ENCODE measurements around the gene CACNA1S. TPM values are rescaled to one million over a fixed set of nuclear protein-coding genes. Genes with fewer than 3 reads are reported as not detected.

Gene CACNA1S
- not detected for total RNA-seq

DNA sequence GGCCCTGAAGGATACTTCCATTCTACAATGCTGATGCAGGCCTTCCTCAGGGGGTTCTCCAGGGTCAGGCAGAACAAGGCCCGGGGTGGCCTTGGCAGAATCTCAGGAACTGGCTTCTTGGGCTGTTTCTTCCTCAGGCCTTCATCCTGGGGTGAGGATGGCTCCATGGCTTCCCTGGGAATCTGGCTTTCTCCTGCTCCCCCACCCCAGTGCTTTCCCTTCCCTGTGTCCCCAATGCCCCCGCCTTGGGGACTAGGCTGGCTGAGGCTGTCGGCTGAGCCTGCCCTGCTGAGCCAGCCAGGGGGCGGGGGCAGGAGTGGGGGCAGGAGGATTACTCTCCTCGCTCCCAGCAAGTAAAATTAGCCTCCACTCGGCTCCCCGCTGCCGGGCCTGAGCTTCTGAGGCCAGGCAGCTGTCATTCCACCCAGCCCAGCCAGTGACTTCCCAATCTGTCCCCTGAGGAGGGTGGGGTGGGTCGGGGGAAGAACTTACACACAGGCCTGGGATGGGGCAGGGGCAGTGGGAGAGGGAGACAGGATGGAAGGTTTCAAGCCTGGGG is at the start of gene CACNA1S:
Gene CACNA1S, minus strand, starts transcription at position 254 of the 559 bp plus-strand sequence. Its CDS starts 87 bp downstream, at position 167.
- TF ChIP-seq, protein P1, sequence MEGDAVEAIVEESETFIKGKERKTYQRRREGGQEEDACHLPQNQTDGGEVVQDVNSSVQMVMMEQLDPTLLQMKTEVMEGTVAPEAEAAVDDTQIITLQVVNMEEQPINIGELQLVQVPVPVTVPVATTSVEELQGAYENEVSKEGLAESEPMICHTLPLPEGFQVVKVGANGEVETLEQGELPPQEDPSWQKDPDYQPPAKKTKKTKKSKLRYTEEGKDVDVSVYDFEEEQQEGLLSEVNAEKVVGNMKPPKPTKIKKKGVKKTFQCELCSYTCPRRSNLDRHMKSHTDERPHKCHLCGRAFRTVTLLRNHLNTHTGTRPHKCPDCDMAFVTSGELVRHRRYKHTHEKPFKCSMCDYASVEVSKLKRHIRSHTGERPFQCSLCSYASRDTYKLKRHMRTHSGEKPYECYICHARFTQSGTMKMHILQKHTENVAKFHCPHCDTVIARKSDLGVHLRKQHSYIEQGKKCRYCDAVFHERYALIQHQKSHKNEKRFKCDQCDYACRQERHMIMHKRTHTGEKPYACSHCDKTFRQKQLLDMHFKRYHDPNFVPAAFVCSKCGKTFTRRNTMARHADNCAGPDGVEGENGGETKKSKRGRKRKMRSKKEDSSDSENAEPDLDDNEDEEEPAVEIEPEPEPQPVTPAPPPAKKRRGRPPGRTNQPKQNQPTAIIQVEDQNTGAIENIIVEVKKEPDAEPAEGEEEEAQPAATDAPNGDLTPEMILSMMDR (IDR thresholded peaks at IDR 0.05) = no peak
- no peak for DNase-seq (ENCODE audit: low spot score in 2 of 2)
- Histone ChIP-seq H3K27ac (no peak within 1 kb of the TSS), H3K36me3 (no peaks in the 10 kb centered on the region), H3K4me1 (no peaks in the 10 kb centered on the region), H3K4me3 (no peak within 1 kb of the TSS), H3K27me3 (no peaks in the 10 kb centered on the region), H3K9me3 (no peaks in the 10 kb centered on the region)
- intact Hi-C loops (cut with DNase I) = loop anchor here (5.0 kb wide), 1 partner anchor 490 kb away; the partner anchor contains the start of gene KIF14

DNA sequence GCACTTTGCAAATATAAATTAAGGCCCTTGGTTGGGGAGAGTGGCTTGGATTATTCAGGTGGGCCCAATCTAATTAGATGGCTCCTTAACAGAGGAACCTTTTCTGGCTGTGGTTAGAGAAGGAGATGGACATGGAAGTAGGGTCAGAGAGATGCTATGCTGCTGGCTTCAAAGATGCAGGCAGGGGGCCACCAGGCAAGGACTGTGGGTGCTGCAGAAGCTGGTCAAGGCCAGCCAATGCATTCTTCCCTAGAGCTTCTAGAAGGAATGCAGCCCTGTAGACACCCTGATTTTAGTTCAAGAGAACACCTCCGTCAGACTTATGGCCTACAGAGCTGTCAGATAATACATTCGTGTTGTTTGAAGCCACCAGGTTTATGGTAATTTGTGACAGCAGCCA is 45.7 kb upstream of the CACNA1S start:
- no peaks in the 10 kb centered on the region for H3K36me3 ChIP-seq
- no peak overlapping the region for H3K4me3 ChIP-seq
- H3K4me1 ChIP-seq = peaks cover 8 to 11% of the 10 kb centered on the region in 2 donors
- intact Hi-C loops (cut with DNase I) = no loop called here
- no peak for DNase-seq (ENCODE audit: low spot score in 2 of 2)
- H3K9me3 ChIP-seq = no peaks in the 10 kb centered on the region
- no peak overlapping the region for H3K27ac ChIP-seq
- H3K27me3 ChIP-seq = no peaks in the 10 kb centered on the region
- TF ChIP-seq, protein P1 (IDR thresholded peaks at IDR 0.05) = no peak

DNA sequence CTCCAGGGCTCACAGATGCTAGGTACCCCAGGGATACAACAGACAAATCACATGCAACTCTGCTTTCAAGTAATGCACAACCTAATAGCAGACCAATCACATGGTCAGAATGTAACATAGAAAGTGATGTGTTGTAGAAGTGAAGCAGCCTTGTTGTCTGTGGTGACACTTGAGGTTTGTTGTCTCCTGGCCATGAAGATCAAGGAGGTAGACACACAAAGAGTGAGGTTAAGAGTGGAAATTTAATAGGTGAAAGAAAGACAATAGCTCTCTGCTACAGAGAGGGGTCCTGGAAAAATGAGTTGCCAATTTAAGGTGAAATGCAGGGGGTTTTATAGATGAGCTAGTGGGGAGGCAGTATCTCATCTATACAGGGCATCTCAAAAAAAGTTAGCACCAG is 44.6 kb upstream of the CACNA1S start:
- no peaks in the 10 kb centered on the region for H3K9me3 ChIP-seq
- no peak overlapping the region for H3K4me3 ChIP-seq
- no peak overlapping the region for H3K27ac ChIP-seq
- TF ChIP-seq, protein P1 (IDR thresholded peaks at IDR 0.05) = no peak
- H3K27me3 ChIP-seq = no peaks in the 10 kb centered on the region
- DNase-seq (ENCODE audit: low spot score in 2 of 2) = no peak
- intact Hi-C loops (cut with DNase I) = no loop called here
- H3K4me1 ChIP-seq = peaks cover 8 to 13% of the 10 kb centered on the region in 2 donors
- no peaks in the 10 kb centered on the region for H3K36me3 ChIP-seq

DNA sequence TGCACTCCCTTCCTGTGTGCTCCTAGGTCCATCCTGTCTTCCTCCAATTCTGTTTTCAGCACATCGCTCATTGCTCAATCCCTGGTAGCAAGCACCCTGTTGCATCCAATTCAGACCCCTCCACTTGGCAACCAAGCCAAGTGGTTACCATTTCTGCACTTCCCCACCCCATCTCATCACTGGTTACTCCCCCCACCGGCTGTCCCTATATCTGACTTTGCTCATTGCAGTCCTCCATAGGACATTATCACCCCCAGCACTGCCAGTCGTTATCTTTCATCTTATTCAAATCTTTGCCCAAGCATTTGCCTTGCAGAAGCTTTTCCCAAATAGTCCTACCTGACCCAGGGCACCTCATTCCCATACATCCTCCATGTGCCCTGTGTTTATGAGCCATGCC is 44.1 kb upstream of the CACNA1S start:
- intact Hi-C loops (cut with DNase I) = no loop called here
- Histone ChIP-seq H3K27me3 (no peaks in the 10 kb centered on the region), H3K27ac (no peak overlapping the region), H3K4me3 (no peak overlapping the region), H3K4me1 (peaks cover 8 to 13% of the 10 kb centered on the region in 2 donors), H3K9me3 (no peaks in the 10 kb centered on the region), H3K36me3 (peaks cover 0 to 3% of the 10 kb centered on the region in 2 donors)
- TF ChIP-seq, protein P1 (IDR thresholded peaks at IDR 0.05) = no peak
- no peak for DNase-seq (ENCODE audit: low spot score in 2 of 2)

GRCh38 chr1:201155354-201155753 is 43.1 kb upstream of the CACNA1S start:
- DNase-seq (ENCODE audit: low spot score in 2 of 2) = no peak
- intact Hi-C loops (cut with DNase I) = no loop called here
- Histone ChIP-seq H3K36me3 (peaks cover 0 to 13% of the 10 kb centered on the region in 2 donors), H3K27ac (no peak overlapping the region), H3K9me3 (no peaks in the 10 kb centered on the region), H3K27me3 (no peaks in the 10 kb centered on the region), H3K4me1 (peaks cover 8 to 13% of the 10 kb centered on the region in 2 donors), H3K4me3 (no peak overlapping the region)
- TF ChIP-seq, protein P1 (IDR thresholded peaks at IDR 0.05) = no peak

Measured in ascending aorta (tissue), 2 donors.